H1 (cell line): ENCODE results near the gene GPR157. TPM values are rescaled to one million over a fixed set of nuclear protein-coding genes. Genes with fewer than 3 reads are reported as not detected.

Experiments
- CTCF ChIA-PET: fragments of 300-600 bp; sonication (Branson Sonifier 250); formaldehyde crosslinking; loops from one replicate; lab custom pipeline; 2021; ENCODE audit not compliant: partially characterized antibody; lab: Charles Lee
- POLR2A ChIA-PET: fragments of 300-600 bp; sonication (Branson Sonifier 250); formaldehyde crosslinking; loops from one replicate; lab custom pipeline; 2021; ENCODE audit warnings: inconsistent platforms; ENCODE audit not compliant: partially characterized antibody; lab: Charles Lee
- DNase-seq, 2 experiments: peaks; one replicate each; pipeline versions ENCODE4 v3.0.0 to v3.0.0-alpha.2; 2010 to 2022; ENCODE audit warnings: low spot score in 2 of 2, low read depth in 1 of 2, mixed read lengths in 1 of 2
- FAIRE-seq: peaks from 2 replicates; lab custom pipeline; 2011; peaks lifted over from hg19 to GRCh38; lab: Jason Lieb, UNC
- H2AFZ ChIP-seq: 2 replicates; pipeline ENCODE4 v1.8.1; 2012; ENCODE audit warnings: low read length, inconsistent platforms
- H2AK5ac ChIP-seq: 2 replicates; pipeline ENCODE4 v1.6.1; 2013; ENCODE audit warnings: low read depth, low read length
- H2BK120ac ChIP-seq: replicated peaks from 2 replicates; pipeline ENCODE3; 2013; ENCODE audit warnings: low read depth, low read length, inconsistent platforms
- H2BK12ac ChIP-seq: 2 replicates; pipeline ENCODE4 v1.6.1; 2013; ENCODE audit warnings: low read depth, low read length
- H2BK15ac ChIP-seq: 2 replicates; pipeline ENCODE4 v1.6.1; 2013; ENCODE audit warnings: low read length
- H2BK20ac ChIP-seq: 2 replicates; pipeline ENCODE4 v1.6.1; 2013; ENCODE audit warnings: low read length
- H2BK5ac ChIP-seq: 2 replicates; pipeline ENCODE4 v1.6.1; 2013; ENCODE audit warnings: low read depth, low read length
- H3K14ac ChIP-seq: 2 replicates; pipeline ENCODE4 v1.6.1; 2013; ENCODE audit warnings: inconsistent platforms; ENCODE audit not compliant: insufficient read length
- H3K18ac ChIP-seq: 2 replicates; pipeline ENCODE4 v1.6.1; 2013; ENCODE audit warnings: low read length; ENCODE audit errors: extremely low read depth
- H3K23ac ChIP-seq: 2 replicates; pipeline ENCODE4 v1.6.1; 2013; ENCODE audit warnings: inconsistent platforms; ENCODE audit not compliant: insufficient read length
- H3K23me2 ChIP-seq: 2 replicates; pipeline ENCODE4 v1.6.1; 2013; ENCODE audit warnings: low read depth, low read length
- H3K27ac ChIP-seq: 2 replicates; pipeline ENCODE4 v1.6.1; 2011; ENCODE audit warnings: low read depth, low read length, inconsistent platforms
- H3K27me3 ChIP-seq, 4 experiments: replicated peaks in 1 of 4; 1 replicate in 1 of 4; 2 replicates in 3 of 4; pipeline versions ENCODE4 v1.6.1 to v1.8.1; 2011 to 2013; ENCODE audit warnings: low read length in 3 of 4, mild to moderate bottlenecking in 3 of 4, inconsistent platforms in 2 of 4, mixed read lengths in 2 of 4, moderate library complexity in 1 of 4; ENCODE audit not compliant: control insufficient read depth in 3 of 4, insufficient read depth in 3 of 4; ENCODE audit errors: extremely low read depth in 1 of 4
- H3K36me3 ChIP-seq, 4 experiments: 2 replicates each; pipeline versions ENCODE4 v1.6.1 to v1.8.1; 2011 to 2013; ENCODE audit warnings: mild to moderate bottlenecking in 4 of 4, low read length in 3 of 4, moderate library complexity in 2 of 4, control low read depth in 1 of 4, inconsistent platforms in 1 of 4; ENCODE audit not compliant: insufficient read depth in 4 of 4, control insufficient read depth in 2 of 4
- H3K4ac ChIP-seq: replicated peaks from 2 replicates; pipeline ENCODE3; 2013; ENCODE audit warnings: low read length, low read depth, mixed read lengths, inconsistent platforms; ENCODE audit not compliant: insufficient read length
- H3K4me1 ChIP-seq, 4 experiments: replicated peaks in 1 of 4; 1 replicate in 1 of 4; 2 replicates in 3 of 4; pipeline versions ENCODE4 v1.6.1 to v1.8.1; 2011 to 2013; ENCODE audit warnings: low read length in 3 of 4, inconsistent platforms in 2 of 4, mixed read lengths in 1 of 4; ENCODE audit not compliant: insufficient read depth in 4 of 4, control insufficient read depth in 3 of 4
- H3K4me2 ChIP-seq, 2 experiments: 2 replicates each; pipeline versions ENCODE4 v1.6.1 to v1.8.1; 2011 to 2013; ENCODE audit warnings: low read depth in 2 of 2, low read length in 2 of 2, control low read depth in 1 of 2, inconsistent platforms in 1 of 2, mild to moderate bottlenecking in 1 of 2; ENCODE audit not compliant: insufficient read depth in 1 of 2
- H3K4me3 ChIP-seq, 4 experiments: fragments of 200-600, 300-600 bp in 1 of 4; sonication (generic), shearing (Covaris generic), sonication (Bioruptor Twin) in 1 of 4; 2 replicates each; pipeline versions ENCODE4 v1.5.1 to v1.8.1; 2011 to 2016; ENCODE audit warnings: low read length in 4 of 4, low read depth in 3 of 4, control low read depth in 2 of 4, inconsistent platforms in 2 of 4, mild to moderate bottlenecking in 2 of 4, mixed read lengths in 1 of 4, moderate library complexity in 1 of 4; ENCODE audit not compliant: insufficient read depth in 2 of 4; ENCODE audit errors: extremely low read depth in 1 of 4
- H3K56ac ChIP-seq: replicated peaks from 2 replicates; pipeline ENCODE3; 2013; ENCODE audit warnings: low read depth, mild to moderate bottlenecking, mixed read lengths, low read length, inconsistent platforms; ENCODE audit not compliant: insufficient read length
- H3K79me1 ChIP-seq: 2 replicates; pipeline ENCODE4 v1.6.1; 2013; ENCODE audit warnings: low read depth, low read length, control low read depth
- H3K79me2 ChIP-seq, 2 experiments: 2 replicates each; pipeline versions ENCODE4 v1.6.1 to v1.8.1; 2012 to 2013; ENCODE audit warnings: low read length in 2 of 2, mild to moderate bottlenecking in 2 of 2, inconsistent platforms in 1 of 2; ENCODE audit not compliant: insufficient read depth in 2 of 2, control insufficient read depth in 1 of 2
- H3K9ac ChIP-seq, 4 experiments: replicated peaks in 1 of 4; 1 replicate in 1 of 4; 2 replicates in 3 of 4; pipeline versions ENCODE4 v1.6.1 to v1.8.1; 2011 to 2013; ENCODE audit warnings: low read depth in 3 of 4, low read length in 3 of 4, control low read depth in 2 of 4, mild to moderate bottlenecking in 2 of 4, moderate library complexity in 2 of 4, inconsistent platforms in 1 of 4; ENCODE audit errors: extremely low read depth in 1 of 4
- H3K9me3 ChIP-seq, 2 experiments: 2 replicates each; pipeline versions ENCODE4 v1.6.1 to v1.8.1; 2012 to 2013; ENCODE audit warnings: mild to moderate bottlenecking in 2 of 2, moderate library complexity in 2 of 2, control low read depth in 1 of 2, inconsistent platforms in 1 of 2, low read depth in 1 of 2, low read length in 1 of 2, mixed read lengths in 1 of 2; ENCODE audit not compliant: insufficient read depth in 2 of 2
- H4K20me1 ChIP-seq, 2 experiments: replicated peaks in 1 of 2; 2 replicates each; pipeline versions ENCODE3 to v1.8.1; 2011 to 2013; ENCODE audit warnings: inconsistent platforms in 2 of 2, low read length in 2 of 2, mild to moderate bottlenecking in 1 of 2; ENCODE audit not compliant: insufficient read depth in 2 of 2, control insufficient read depth in 1 of 2
- H4K5ac ChIP-seq: 2 replicates; pipeline ENCODE4 v1.6.1; 2013; ENCODE audit warnings: low read length, low read depth, mixed read lengths, inconsistent platforms; ENCODE audit not compliant: insufficient read length
- H4K8ac ChIP-seq: 2 replicates; pipeline ENCODE4 v1.8.0; 2013; ENCODE audit warnings: mild to moderate bottlenecking, moderate library complexity, low read length, inconsistent platforms; ENCODE audit not compliant: insufficient read depth; ENCODE audit errors: extremely low read depth
- H4K91ac ChIP-seq: replicated peaks from 2 replicates; pipeline ENCODE3; 2013; ENCODE audit warnings: low read length, mixed read lengths, inconsistent platforms; ENCODE audit not compliant: insufficient read length
- ATF3 ChIP-seq: IDR thresholded peaks from 2 replicates; pipeline ENCODE4 v1.6.1; 2011; ENCODE audit warnings: low read depth, mild to moderate bottlenecking, low read length; ENCODE audit not compliant: insufficient read depth
- BACH1 ChIP-seq: IDR thresholded peaks from 2 replicates; pipeline ENCODE4 v1.6.1; 2012; ENCODE audit warnings: low read length, improper control_type of control experiment
- CEBPB ChIP-seq: IDR thresholded peaks from 2 replicates; pipeline ENCODE4 v1.6.1; 2012; ENCODE audit warnings: low read depth, low read length
- CREB1 ChIP-seq: IDR thresholded peaks from 2 replicates; pipeline ENCODE4 v1.6.1; 2012; ENCODE audit warnings: inconsistent platforms
- CTBP2 ChIP-seq: IDR thresholded peaks from 2 replicates; pipeline ENCODE4 v1.7.0; 2011; ENCODE audit warnings: borderline replicate concordance, mild to moderate bottlenecking, moderate library complexity, mixed read lengths, low read length; ENCODE audit not compliant: insufficient read depth, insufficient read length
- HDAC2 ChIP-seq, 2 experiments: fragments of 300-600 bp in 1 of 2; sonication (generic) in 1 of 2; IDR thresholded peaks; 2 replicates each; pipeline ENCODE4 v1.6.1; 2011 to 2012; ENCODE audit warnings: low read depth in 2 of 2, low read length in 2 of 2, mild to moderate bottlenecking in 2 of 2, moderate library complexity in 2 of 2, borderline replicate concordance in 1 of 2, inconsistent platforms in 1 of 2
- JUN ChIP-seq: IDR thresholded peaks from 2 replicates; pipeline ENCODE4 v1.6.1; 2011; ENCODE audit warnings: low read depth, mild to moderate bottlenecking, improper control_type of control experiment, low read length
- KDM1A ChIP-seq: fragments of 200-600, 300-600 bp; sonication (generic); IDR thresholded peaks from 2 replicates; pipeline ENCODE4 v1.7.1; 2016; ENCODE audit warnings: mild to moderate bottlenecking, low read length, borderline replicate concordance
- KDM5A ChIP-seq: fragments of 200-600 bp; IDR thresholded peaks from 2 replicates; pipeline ENCODE4 v1.7.1; 2012; ENCODE audit warnings: mild to moderate bottlenecking, low read length, inconsistent platforms, mixed read lengths
- MAFK ChIP-seq: IDR thresholded peaks from 2 replicates; pipeline ENCODE4 v1.6.1; 2012; ENCODE audit warnings: low read depth, mild to moderate bottlenecking, improper control_type of control experiment, low read length
- SIX5 ChIP-seq: IDR thresholded peaks from 2 replicates; pipeline ENCODE4 v1.6.1; 2011; ENCODE audit warnings: mild to moderate bottlenecking, low read depth, low read length
- TEAD4 ChIP-seq: IDR thresholded peaks from 2 replicates; pipeline ENCODE4 v1.6.1; 2012; ENCODE audit warnings: low read depth, low read length, inconsistent platforms, mixed read lengths
- ZNF274 ChIP-seq: IDR thresholded peaks from 2 replicates; pipeline ENCODE4 v1.7.0; 2012; ENCODE audit warnings: low read length, borderline replicate concordance; ENCODE audit errors: extremely low read depth
- WGBS, 2 experiments: shearing (Covaris generic) in 1 of 2; methylation state at CpG; one replicate each; pipeline versions ENCODE4 v1.1.6 to v1.1.7; 2013 to 2015; ENCODE audit warnings: low lambda C conversion rate in 2 of 2, mixed read lengths in 2 of 2, inconsistent platforms in 1 of 2, low coverage in 1 of 2, missing lambda C conversion rate in 1 of 2; ENCODE audit not compliant: insufficient replicate concordance in 2 of 2, insufficient coverage in 1 of 2, insufficient read length in 1 of 2; ENCODE audit errors: extremely low coverage in 1 of 2, missing lambda C conversion rate in 1 of 2; 5-methylcytosine and 5-hydroxymethylcytosine counted together
- polyA plus RNA-seq, 7 experiments: library from polyadenylated mRNA; depleted of rRNA in 3 of 7; stranded (reverse) in 5 of 7; unstranded in 2 of 7; fragments of >200 nt in 5 of 7; fragments of 200-250 nt in 2 of 7; gene quantifications; 1 replicate in 5 of 7; 2 replicates in 1 of 7; 4 replicates in 1 of 7; pipeline versions ENCODE4 v1.2.1 to v1.2.3, GENCODE V29; 2011 to 2013; ENCODE audit warnings: missing spikeins in 2 of 7, mixed read lengths in 2 of 7
- total RNA-seq: library from RNA; stranded (reverse); fragmentation: NEBNext Ultra II Directional; extraction: Animal tissue kit (Norgen Biotek cat#: 25700); gene quantifications from 2 replicates; pipeline ENCODE4 v1.2.1, GENCODE V29; 2021

The GPR157 gene
- total and polyA plus RNA-seq, 2 of the 8 experiments (the other 6 are each of a cell fraction or from before 2014, with no cell fraction given) = 1.0 to 11.0 TPM

GRCh38 chr1:9069326-9070100 lies 59.4 kb downstream of the GPR157 start, which contains the start of gene SLC2A5:
Gene SLC2A5, minus strand, starts transcription at chr1:9069635. Its CDS starts 99 bp downstream, at chr1:9069536.
- Histone ChIP-seq H2BK5ac (no peak within 1 kb of the TSS), H3K36me3 (no peaks in the 10 kb centered on the region), H4K8ac (no peak within 1 kb of the TSS), H3K23ac (no peak within 1 kb of the TSS), H3K9me3 (no peaks in the 10 kb centered on the region), H3K56ac (no peak within 1 kb of the TSS), H3K4me2 (no peak within 1 kb of the TSS), H4K20me1 (no peaks in the 10 kb centered on the region), H3K79me1 (no peaks in the 10 kb centered on the region), H4K91ac (no peak within 1 kb of the TSS), H4K5ac (no peak within 1 kb of the TSS), H2BK15ac (no peak within 1 kb of the TSS), H2AFZ (0 out of 2 replicates have a peak within 1 kb of the TSS, but pooled peaks have one; percentile 55), H2BK120ac (no peak within 1 kb of the TSS), H3K4ac (no peak within 1 kb of the TSS), H3K14ac (no peak within 1 kb of the TSS), H3K9ac (no peak within 1 kb of the TSS), H2BK20ac (no peak within 1 kb of the TSS), H3K18ac (peak within 1 kb of the TSS; percentile 10), H3K27me3 (no peaks in the 10 kb centered on the region), H3K4me1 (peaks cover 0 to 4% (median 2%) of the 10 kb centered on the region in 4 experiments; a peak in 5 of 7 replicates), H3K23me2 (no peaks in the 10 kb centered on the region), H3K79me2 (no peaks in the 10 kb centered on the region), H2AK5ac (no peak within 1 kb of the TSS), H3K27ac (no peak within 1 kb of the TSS), H3K4me3 (no peak within 1 kb of the TSS), H2BK12ac (no peak within 1 kb of the TSS; the same call in 1 of the 2 replicates)
- POLR2A ChIA-PET = no interaction called here
- 72% methylated on average over 8 of the region's 8 CpGs; no CpG with 5 or more reads in 1 of the 2 experiments for WGBS, 2 experiments
- CTCF ChIA-PET = interaction anchor here (0.6 to 0.7 kb wide), 2 partner anchors 13 to 64 kb away, joined by 3 to 4 read pairs; no protein-coding TSS in a partner anchor
- DNase-seq = no peak
- FAIRE-seq = no peak
- TF ChIP-seq KDM5A (no peak), CTBP2 (no peak), TEAD4 (no peak), BACH1 (no peak), HDAC2 (IDR thresholded peaks at IDR 0.05; ENCODE audit: borderline replicate concordance in 1 of 2, low read depth in 2 of 2, low read length in 2 of 2) (no peak), CEBPB (no peak), KDM1A (no peak), CREB1 (no peak), JUN (no peak), ATF3 (no peak), MAFK (no peak), SIX5 (no peak), ZNF274 (no peak)
